LoVo (cell line): Measurements from ENCODE around the gene DSCAM.
"Not testable (repeated sequence)": the region's sequence is repeated elsewhere in the genome, so short reads cannot be mapped to it uniquely, and the experiment has no call there.

ENCODE experiments used
- DNase-seq: peaks from one replicate; pipeline ENCODE4 v3.0.0-alpha.2; 2016; ENCODE audit warnings: low spot score

Gene DSCAM

GRCh38 chr21:40250514-40251294 is 596.3 kb downstream of the DSCAM start:
- no peak for DNase-seq

- DNase-seq: no peak
These were observed 602.0 kb downstream of the DSCAM start for GRCh38 chr21:40244981-40245380.

GRCh38 chr21:40243685-40244084 is 603.3 kb downstream of the DSCAM start:
- DNase-seq: no peak

GRCh38 chr21:40242586-40243265 is 604.2 kb downstream of the DSCAM start:
- DNase-seq: no peak

- DNase-seq: no peak
These were observed 611.4 kb downstream of the DSCAM start for GRCh38 chr21:40235528-40235927.

GRCh38 chr21:40231979-40232378 is 615.0 kb downstream of the DSCAM start:
- no peak for DNase-seq

- no peak for DNase-seq
These were observed 619.9 kb downstream of the DSCAM start for GRCh38 chr21:40227096-40227495.

GRCh38 chr21:40215941-40216340 is 631.0 kb downstream of the DSCAM start:
- no peak for DNase-seq

- DNase-seq: no peak
These were observed 636.7 kb downstream of the DSCAM start for GRCh38 chr21:40210251-40210650.

- DNase-seq: no peak
These were observed 638.0 kb downstream of the DSCAM start for GRCh38 chr21:40208948-40209345.

GRCh38 chr21:40208206-40208947 is 638.6 kb downstream of the DSCAM start:
- DNase-seq: no peak

GRCh38 chr21:40200946-40201345 is 646.0 kb downstream of the DSCAM start:
- DNase-seq: no peak

- DNase-seq: no peak
These were observed 646.8 kb downstream of the DSCAM start for GRCh38 chr21:40200126-40200525.

GRCh38 chr21:40194185-40194980 is 652.6 kb downstream of the DSCAM start:
- no peak for DNase-seq

- DNase-seq: no peak
These were observed 655.3 kb downstream of the DSCAM start for GRCh38 chr21:40191616-40192015.

GRCh38 chr21:40191196-40191595 is 655.8 kb downstream of the DSCAM start:
- no peak for DNase-seq

- no peak for DNase-seq
These were observed 658.9 kb downstream of the DSCAM start for GRCh38 chr21:40187946-40188654.

- no peak for DNase-seq
These were observed 659.7 kb downstream of the DSCAM start for GRCh38 chr21:40187244-40187643.

GRCh38 chr21:40186045-40186444 is 660.9 kb downstream of the DSCAM start:
- no peak for DNase-seq

GRCh38 chr21:40185208-40185607 is 661.8 kb downstream of the DSCAM start:
- no peak for DNase-seq

- DNase-seq: not testable (repeated sequence)
These were observed 664.5 kb downstream of the DSCAM start for GRCh38 chr21:40182491-40182890.
